SK-N-SH treated with all-trans-retinoic acid at 6 μM for 48 hours (cell line): ENCODE data around the gene GRAMD4.

Experiments
- ATAC-seq: fragments of 200-7000 bp; cut with Tn5 transposase; 3 replicates; pipeline ENCODE4 v1.9.1; 2020; ENCODE audit warnings: mild to moderate bottlenecking, moderate library complexity
- ARNTL ChIP-seq: fragments of 450-650 bp; formaldehyde crosslinking; IDR thresholded peaks from 2 replicates; pipeline ENCODE4 v1.5.0; 2020; ENCODE audit warnings: low read depth, mild to moderate bottlenecking, moderate library complexity, borderline replicate concordance
- BACH2 ChIP-seq: fragments of 250-450 bp; sonication (Bioruptor Pico); IDR thresholded peaks from 2 replicates; pipeline ENCODE4 v1.9.0; 2021; ENCODE audit warnings: mild to moderate bottlenecking, borderline replicate concordance
- CREB5 ChIP-seq: fragments of 250-450 bp; sonication (Bioruptor Pico); IDR thresholded peaks from 2 replicates; pipeline ENCODE4 v1.5.1; 2020; ENCODE audit warnings: low read depth, mild to moderate bottlenecking, moderate library complexity
- CSDC2 ChIP-seq: fragments of 250-450 bp; sonication (Bioruptor Pico); IDR thresholded peaks from 2 replicates; pipeline ENCODE4 v1.5.0; 2020; ENCODE audit warnings: mild to moderate bottlenecking, moderate library complexity
- CSRNP3 ChIP-seq: fragments of 250-450 bp; sonication (Bioruptor Pico); IDR thresholded peaks from 2 replicates; pipeline ENCODE4 v1.5.1; 2021; ENCODE audit warnings: mild to moderate bottlenecking, moderate library complexity
- ESRRG ChIP-seq: fragments of 250-450 bp; sonication (Bioruptor Pico); IDR thresholded peaks from 2 replicates; pipeline ENCODE4 v1.6.1; 2021; ENCODE audit warnings: mild to moderate bottlenecking
- GLIS3 ChIP-seq: fragments of 250-450 bp; sonication (Bioruptor Pico); IDR thresholded peaks from 2 replicates; pipeline ENCODE4 v1.5.0; 2020; ENCODE audit warnings: mild to moderate bottlenecking, moderate library complexity
- OSR1 ChIP-seq: fragments of 250-450 bp; sonication (Bioruptor Pico); IDR thresholded peaks from 2 replicates; pipeline ENCODE4 v1.8.0; 2022; ENCODE audit warnings: moderate library complexity, mild to moderate bottlenecking, inconsistent platforms
- PATZ1 ChIP-seq: fragments of 250-450 bp; sonication (Bioruptor Pico); IDR thresholded peaks from 2 replicates; pipeline ENCODE4 v1.8.0; 2020; ENCODE audit warnings: mild to moderate bottlenecking, moderate library complexity, borderline replicate concordance
- PPARA ChIP-seq: fragments of 250-450 bp; sonication (Bioruptor Pico); IDR thresholded peaks from 2 replicates; pipeline ENCODE4 v1.5.0; 2020; ENCODE audit warnings: mild to moderate bottlenecking, borderline replicate concordance
- RARB ChIP-seq: fragments of 250-450 bp; sonication (Bioruptor Pico); IDR thresholded peaks from 2 replicates; pipeline ENCODE4 v1.8.0; 2021; ENCODE audit warnings: mild to moderate bottlenecking, moderate library complexity
- SNAI2 ChIP-seq: fragments of 250-450 bp; sonication (Bioruptor Pico); IDR thresholded peaks from 2 replicates; pipeline ENCODE4 v1.5.0; 2020; ENCODE audit warnings: mild to moderate bottlenecking, moderate library complexity
- TCF4 ChIP-seq: fragments of 250-450 bp; sonication (Bioruptor Pico); IDR thresholded peaks from 2 replicates; pipeline ENCODE4 v1.8.0; 2021; ENCODE audit warnings: mild to moderate bottlenecking, moderate library complexity, borderline replicate concordance
- TOX ChIP-seq: fragments of 250-450 bp; sonication (Bioruptor Pico); IDR thresholded peaks from 2 replicates; pipeline ENCODE4 v1.8.0; 2021; ENCODE audit warnings: mild to moderate bottlenecking, moderate library complexity, borderline replicate concordance
- TSHZ2 ChIP-seq: fragments of 250-450 bp; sonication (Bioruptor Pico); IDR thresholded peaks from 2 replicates; pipeline ENCODE4 v1.5.0; 2020; ENCODE audit warnings: mild to moderate bottlenecking, moderate library complexity
- ZC3H10 ChIP-seq: fragments of 250-450 bp; sonication (Bioruptor Pico); IDR thresholded peaks from 2 replicates; pipeline ENCODE4 v1.5.1; 2021; ENCODE audit warnings: mild to moderate bottlenecking, moderate library complexity
- ZFP3 ChIP-seq: fragments of 250-450 bp; sonication (Bioruptor Pico); IDR thresholded peaks from 2 replicates; pipeline ENCODE4 v1.5.0; 2020; ENCODE audit warnings: mild to moderate bottlenecking, moderate library complexity
- ZFP30 ChIP-seq: fragments of 450-650 bp; formaldehyde crosslinking; IDR thresholded peaks from 2 replicates; pipeline ENCODE4 v1.5.0; 2022; ENCODE audit warnings: mild to moderate bottlenecking, moderate library complexity
- ZNF565 ChIP-seq: fragments of 450-650 bp; formaldehyde crosslinking; conservative IDR thresholded peaks from 2 replicates; pipeline ENCODE4 v1.5.0; 2020; ENCODE audit warnings: low read depth, mild to moderate bottlenecking, moderate library complexity
- ZNF70 ChIP-seq: fragments of 450-650 bp; formaldehyde crosslinking; IDR thresholded peaks from 2 replicates; pipeline ENCODE4 v1.5.0; 2020; ENCODE audit warnings: mild to moderate bottlenecking, moderate library complexity

GRAMD4 gene

GRCh38 chr22:46665151-46665695, 45.0 kb downstream of the GRAMD4 start:
- TF ChIP-seq ZC3H10 (CRISPR knock-in tag), result no peak
- no peak for TF ChIP-seq ZFP30 (CRISPR knock-in tag)
- no peak for TF ChIP-seq CREB5 (CRISPR knock-in tag)
- TF ChIP-seq ZNF565 (CRISPR knock-in tag), result no peak
- no peak for TF ChIP-seq CSDC2 (CRISPR knock-in tag)
- ATAC-seq, result no peak

GRCh38 chr22:46665751-46666280, 45.6 kb downstream of the GRAMD4 start:
- no peak for ATAC-seq
- TF ChIP-seq PATZ1 (no peak), SNAI2 (CRISPR knock-in tag) (no peak), ZFP30 (CRISPR knock-in tag) (no peak), TSHZ2 (CRISPR knock-in tag) (no peak), BACH2 (CRISPR knock-in tag) (no peak), CSRNP3 (CRISPR knock-in tag) (no peak), CREB5 (CRISPR knock-in tag) (no peak), ZNF565 (CRISPR knock-in tag) (no peak), TOX (CRISPR knock-in tag) (no peak), OSR1 (CRISPR knock-in tag) (no peak), ZC3H10 (CRISPR knock-in tag) (no peak), RARB (CRISPR knock-in tag) (no peak), ZFP3 (no peak), TCF4 (CRISPR knock-in tag) (no peak), ZNF70 (no peak)

GRCh38 chr22:46666577-46667244, 46.5 kb downstream of the GRAMD4 start:
- TF ChIP-seq CSDC2 (CRISPR knock-in tag) (no peak), ARNTL (CRISPR knock-in tag) (no peak), TOX (CRISPR knock-in tag) (no peak), OSR1 (CRISPR knock-in tag) (no peak), TCF4 (CRISPR knock-in tag) (no peak), TSHZ2 (CRISPR knock-in tag) (no peak), CSRNP3 (CRISPR knock-in tag) (no peak), RARB (CRISPR knock-in tag) (no peak), PPARA (CRISPR knock-in tag) (no peak), ESRRG (no peak), GLIS3 (CRISPR knock-in tag) (no peak), ZNF70 (no peak)
- TF ChIP-seq, all 23 proteins: peak for 0
- ATAC-seq, result no peak
